GM04504 (cell line): Measurements from ENCODE around the gene C1GALT1C1L.
"Not testable (repeated sequence)": the region's sequence is repeated elsewhere in the genome, so short reads cannot be mapped to it uniquely, and the experiment has no call there.

Experiments used
- DNase-seq: peaks from one replicate; pipeline ENCODE4 v3.0.0-alpha.2; 2012; ENCODE audit warnings: low read depth

The C1GALT1C1L gene

DNA sequence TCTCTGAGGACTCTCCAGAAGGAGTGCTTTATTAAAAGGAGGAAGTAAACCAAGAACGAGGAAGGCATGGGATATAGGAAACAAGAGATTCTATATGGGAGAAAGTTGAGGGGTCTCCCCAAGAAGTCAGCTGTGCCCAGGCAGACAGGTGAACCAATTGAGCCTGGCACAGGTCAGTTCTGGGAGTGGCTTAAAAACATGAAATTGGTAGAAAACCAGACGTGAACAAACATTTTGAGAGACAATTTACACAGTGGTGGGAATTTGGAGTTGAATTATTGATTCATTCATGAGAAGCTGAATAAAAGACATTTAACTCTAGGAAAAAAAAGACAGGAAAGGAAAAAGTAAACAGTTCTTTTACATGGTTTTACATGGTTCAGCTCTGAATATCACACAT is 22.7 kb downstream of the C1GALT1C1L start:
- DNase-seq: no peak

DNA sequence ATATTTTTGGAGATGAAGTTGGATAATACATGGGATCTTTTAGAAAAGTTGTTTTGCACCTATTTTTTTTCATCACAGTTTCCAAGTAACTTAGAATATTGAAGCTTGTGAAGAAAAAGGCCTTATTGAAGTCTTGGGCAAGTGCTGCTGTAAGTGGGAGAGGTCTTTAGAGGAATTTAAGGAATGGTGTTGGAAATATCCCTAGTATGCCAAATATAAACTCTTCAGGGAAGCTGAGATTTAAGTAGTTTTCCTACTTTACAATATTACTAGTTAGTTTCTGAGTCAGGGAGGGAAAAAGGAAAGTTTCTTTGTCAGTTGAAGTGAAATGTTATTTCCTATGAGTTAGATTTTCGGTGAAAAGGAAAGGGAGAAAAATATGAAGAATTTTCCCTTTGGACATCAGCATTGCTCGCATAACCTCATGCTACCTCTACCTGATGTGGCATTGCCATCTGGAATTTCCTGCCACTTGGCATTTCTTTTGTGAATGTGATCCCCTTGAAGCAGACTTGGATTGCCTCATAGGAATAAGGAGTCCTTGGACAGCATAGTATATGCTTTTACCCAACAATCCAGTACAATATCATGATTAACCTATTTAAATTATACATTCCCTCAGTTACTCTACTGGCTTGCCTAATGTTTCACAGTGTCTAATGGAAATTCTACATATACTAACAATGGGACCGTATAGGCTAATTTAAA is 27.1 kb downstream of the C1GALT1C1L start:
- DNase-seq: no peak

DNA sequence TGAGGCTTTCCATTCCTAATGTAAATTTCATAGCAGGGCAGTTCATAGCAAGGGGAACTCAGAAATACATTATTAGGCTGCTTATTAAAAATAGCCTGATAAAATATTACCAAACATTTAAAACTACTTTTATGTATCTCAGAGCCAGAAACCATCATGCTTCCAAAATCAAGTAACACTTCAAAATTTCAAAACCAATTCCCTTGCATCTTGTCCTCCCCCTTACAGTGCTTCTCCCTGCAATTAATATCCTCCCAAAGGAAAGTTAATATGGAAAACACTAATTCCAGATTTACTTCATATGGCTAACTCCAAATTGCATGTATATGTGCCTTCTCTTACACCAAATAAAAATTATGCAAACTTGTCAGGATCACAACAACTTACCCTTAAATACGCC is 32.5 kb downstream of the C1GALT1C1L start:
- no peak for DNase-seq

DNA sequence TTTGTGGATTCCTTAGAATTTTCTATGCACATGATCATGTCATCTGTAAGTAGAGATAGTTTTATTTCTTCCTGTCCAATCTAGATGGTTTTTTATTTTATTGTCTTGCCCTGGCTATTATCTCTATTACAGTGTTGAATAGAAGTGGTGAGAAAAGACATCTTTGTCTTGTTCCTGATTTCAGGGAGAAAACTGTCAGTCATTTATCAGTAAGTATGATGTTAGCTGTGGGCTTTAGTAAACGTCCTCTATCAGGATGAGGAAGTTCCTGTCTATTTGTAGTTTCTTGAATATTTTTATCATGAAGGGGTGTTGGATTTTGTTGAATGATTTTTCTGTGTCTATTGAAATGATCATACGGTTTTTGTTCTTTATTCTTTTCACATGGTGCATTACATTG is 33.9 kb downstream of the C1GALT1C1L start:
- no peak for DNase-seq

DNA sequence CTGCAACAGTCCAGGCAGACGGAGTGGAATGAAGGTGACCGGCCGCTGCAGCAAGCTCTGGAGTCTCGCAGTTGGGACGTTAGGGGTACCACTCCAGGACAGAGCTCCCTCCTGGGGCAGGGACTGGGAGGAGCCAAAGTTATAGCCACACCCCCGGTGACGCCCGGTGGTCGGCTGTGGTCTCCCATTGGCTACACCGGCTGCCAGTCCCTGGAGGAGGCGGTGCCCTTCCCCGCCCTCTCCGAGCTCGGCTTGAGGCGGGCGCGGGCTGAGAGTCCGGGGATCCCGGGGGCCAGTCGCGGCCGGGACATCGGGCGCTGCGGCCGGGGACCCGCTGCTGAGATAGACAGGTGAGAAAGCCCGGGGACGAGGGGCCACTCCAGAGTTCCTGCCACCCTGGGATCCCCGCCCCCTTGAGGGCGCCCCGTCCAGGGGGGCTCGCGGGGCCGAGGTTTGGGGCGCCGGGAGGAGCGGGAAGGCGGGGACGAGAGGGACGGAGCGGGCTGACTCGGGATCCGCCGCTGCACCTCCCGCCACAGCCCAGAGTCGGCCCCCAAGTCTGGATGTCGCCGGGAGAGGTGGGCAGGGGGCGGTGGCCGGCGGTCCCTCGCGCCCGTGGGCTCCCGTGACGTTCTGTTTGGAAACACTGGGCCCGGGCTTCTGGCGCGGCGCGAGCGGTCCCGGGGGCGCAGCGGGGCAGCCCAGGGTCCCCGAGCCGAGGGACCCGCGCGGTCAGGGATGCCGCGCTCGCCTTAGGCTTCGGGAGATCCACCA is 39.0 kb downstream of the C1GALT1C1L start, which contains the start of gene PLEKHH2:
Gene PLEKHH2, plus strand, starts transcription at position 231 of the 774 bp plus-strand sequence. CDS start 7,414 bp downstream, outside the sequence.
- DNase-seq: peak; percentile 61

DNA sequence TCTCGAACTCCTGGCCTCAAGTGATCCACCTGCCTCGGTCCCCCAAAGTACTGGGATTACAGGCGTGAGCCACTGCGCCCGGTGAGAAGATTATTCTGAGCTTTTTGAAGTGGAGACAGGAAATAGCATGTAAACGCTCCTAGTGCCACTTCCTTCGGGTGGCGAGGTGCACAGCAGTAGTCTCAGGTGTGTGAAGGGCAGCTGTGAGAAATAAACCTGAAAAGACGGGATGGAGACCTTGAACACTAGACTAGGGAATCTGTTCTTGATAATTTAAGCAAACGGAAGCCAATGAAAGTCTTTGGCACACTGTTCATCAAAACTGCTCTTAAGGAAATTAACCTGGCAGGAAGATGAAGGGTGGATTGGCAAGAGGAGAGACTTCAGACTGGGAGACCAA is 39.6 kb downstream of the C1GALT1C1L start:
- no peak for DNase-seq

DNA sequence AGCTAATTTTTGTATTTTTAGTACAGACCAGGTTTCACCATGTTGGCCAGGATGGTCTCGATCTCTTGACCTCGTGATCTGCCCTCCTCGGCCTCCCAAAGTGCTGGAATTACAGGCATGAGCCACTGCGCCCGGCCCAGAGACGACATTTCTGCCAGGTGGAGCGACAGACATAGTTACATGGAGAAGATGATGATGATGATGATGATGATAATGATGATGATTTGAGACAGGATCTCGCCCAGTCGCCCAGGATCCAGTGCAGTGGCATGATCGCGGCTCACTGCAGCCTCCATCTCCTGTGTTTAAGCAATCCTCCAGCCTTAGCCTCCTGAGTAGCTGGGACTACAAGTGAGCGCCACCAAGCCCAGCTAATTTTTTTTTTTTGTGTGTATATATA is 40.1 kb downstream of the C1GALT1C1L start:
- not testable (repeated sequence) for DNase-seq

DNA sequence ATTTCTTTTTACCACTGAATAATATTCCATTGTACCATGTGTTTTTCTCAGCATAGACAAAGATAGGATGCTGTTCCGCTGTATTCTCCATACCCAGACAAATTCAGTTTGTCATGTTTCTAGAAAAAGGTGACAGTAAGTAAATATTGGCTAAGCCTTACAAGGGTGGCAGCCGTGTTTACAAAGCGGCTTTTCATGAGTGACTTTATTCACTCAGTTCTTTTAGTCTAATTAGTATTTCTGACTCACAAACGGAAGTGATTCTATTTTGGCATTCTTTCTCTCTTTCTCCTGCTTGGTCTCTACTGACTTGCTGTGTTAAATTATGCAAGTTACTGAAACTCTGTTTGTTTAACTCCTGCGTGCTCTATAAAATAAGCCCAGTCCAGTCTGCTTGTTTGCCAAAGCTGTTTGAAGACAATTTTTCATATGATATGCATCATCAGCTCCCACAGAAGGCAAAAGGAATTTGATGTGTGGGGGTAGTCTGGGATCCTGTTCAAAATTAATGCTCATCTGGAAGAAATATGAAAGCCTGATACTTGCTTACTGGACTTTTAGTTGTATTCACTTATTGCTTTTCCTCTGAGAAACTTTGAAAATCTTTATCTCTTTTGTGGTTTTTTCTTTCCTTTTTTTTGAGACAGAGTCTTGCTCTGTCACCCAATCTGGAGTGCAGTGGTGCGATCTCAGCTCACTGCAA is 41.5 kb downstream of the C1GALT1C1L start:
- peak; percentile 82 for DNase-seq

DNA sequence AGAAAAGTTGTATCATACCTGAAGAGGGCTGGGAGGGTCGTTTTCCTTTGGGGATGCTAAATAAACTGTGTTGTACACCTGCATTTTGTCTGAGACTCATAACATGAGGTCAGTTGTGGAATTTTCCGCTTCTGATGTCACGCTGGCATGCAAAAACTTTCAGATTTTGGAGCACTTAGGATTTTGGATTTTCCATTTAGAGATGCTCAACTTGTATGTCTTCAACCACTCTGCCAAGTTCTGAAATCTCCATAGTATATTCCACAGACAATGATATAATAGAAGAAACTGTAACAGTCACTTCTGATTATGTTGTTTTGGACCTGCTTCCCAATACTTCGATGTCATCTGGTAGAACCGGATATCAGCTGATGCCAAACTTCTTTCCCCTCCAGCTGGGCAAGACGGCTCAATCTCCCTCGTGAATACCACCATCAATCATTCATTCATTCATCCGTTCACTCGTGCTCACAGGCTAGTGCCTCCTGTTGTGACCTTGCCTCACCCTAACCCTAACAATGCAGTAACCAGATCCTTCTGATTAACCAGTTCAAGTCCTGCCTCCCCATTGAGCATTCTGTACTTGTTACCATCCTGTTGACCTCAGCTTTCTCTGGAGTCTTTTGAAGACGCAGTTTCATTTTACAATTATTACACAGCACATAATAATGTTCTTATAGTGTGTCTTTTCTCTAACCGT is 44.5 kb downstream of the C1GALT1C1L start:
- no peak for DNase-seq
